GM18508 (cell line): ENCODE results near the gene IRGQ.
"Not testable (repeated sequence)": the region's sequence is repeated elsewhere in the genome, so short reads cannot be mapped to it uniquely, and the experiment has no call there.

Experiments used
- ATAC-seq: cut with Tn5 transposase; IDR thresholded peaks from one replicate; pipeline ENCODE4 v1.9.1; 2021; ENCODE audit warnings: moderate number of reproducible peaks; ENCODE audit not compliant: insufficient read depth, unreplicated experiment

The IRGQ gene

DNA sequence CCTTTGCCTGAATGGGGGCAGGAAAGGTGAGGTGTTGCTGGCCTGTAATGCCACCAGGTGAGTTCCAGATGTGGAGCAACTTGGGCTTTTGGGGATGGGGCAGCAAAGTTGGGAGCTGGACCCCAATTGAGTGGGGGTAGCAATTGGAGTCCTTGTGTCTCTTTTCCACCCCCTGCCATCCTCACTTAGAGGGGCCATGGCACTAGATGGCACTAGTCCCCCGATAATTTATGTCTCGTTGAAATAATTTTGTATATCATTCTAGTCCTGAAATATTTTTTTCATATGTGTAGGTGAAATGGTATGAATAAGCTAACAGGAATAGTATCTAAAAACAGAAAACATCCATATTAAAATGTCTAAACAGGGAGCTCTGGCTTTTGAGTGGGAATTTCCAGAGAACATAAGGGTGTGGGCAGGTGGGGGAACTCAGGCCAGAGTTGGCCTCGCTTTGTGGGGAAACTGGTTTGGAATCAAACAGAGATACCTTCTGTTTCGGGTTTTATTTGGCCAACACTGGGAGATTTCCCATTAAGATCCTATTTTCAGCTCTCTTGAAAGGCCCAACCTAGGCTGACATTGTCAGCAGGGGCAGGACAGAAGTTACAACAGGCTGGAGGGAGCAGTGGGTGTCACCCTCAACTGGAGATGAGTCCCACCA is 3.8 kb upstream of the IRGQ start:
- ATAC-seq, result no peak

DNA sequence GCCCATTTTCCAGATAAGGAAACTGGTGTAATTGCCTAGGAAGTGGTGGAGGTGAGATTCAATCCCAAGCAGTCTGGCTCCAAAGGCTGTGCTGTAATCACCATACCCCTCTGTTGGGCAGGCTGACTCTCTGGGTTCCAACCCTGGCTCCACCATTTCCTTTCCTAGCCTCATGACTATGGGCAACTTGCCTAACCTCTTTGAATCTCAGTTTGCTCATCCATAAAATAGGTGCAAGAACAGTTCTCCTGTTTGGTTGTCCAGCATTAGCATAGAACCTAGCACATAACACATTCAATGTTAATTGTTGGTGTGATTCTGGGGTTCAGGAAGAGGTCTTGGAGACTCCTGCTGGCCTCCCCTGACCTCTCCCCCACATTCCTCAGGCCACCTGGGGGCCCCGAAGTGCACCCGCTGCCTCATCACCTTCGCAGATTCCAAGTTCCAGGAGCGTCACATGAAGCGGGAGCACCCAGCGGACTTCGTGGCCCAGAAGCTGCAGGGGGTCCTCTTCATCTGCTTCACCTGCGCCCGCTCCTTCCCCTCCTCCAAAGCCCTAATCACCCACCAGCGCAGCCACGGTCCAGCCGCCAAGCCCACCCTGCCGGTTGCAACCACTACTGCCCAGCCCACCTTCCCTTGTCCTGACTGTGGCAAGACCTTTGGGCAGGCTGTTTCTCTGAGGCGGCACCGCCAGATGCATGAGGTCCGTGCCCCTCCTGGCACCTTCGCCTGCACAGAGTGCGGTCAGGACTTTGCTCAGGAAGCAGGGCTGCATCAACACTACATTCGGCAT is 2.7 kb upstream of the IRGQ start:
- no peak for ATAC-seq

DNA sequence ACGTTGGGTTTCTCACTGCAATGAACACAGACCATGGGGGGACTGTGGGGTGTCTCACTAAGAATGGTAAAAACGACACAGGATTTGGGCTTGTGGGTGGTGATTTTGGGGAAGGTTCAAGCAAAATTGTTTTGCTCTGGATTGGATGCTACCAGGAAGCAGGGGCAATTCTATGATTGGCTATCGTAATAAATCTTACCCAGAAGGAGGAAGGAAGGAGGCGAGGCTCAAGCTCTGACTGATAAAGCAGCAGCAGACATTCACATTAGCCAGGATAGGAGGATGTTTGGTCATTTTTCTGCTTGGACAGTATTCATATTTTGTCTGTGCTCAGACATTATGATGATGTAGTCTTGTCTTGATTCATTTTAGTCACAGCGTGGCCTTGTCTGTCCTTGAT is 1.9 kb upstream of the IRGQ start:
- ATAC-seq, result no peak

DNA sequence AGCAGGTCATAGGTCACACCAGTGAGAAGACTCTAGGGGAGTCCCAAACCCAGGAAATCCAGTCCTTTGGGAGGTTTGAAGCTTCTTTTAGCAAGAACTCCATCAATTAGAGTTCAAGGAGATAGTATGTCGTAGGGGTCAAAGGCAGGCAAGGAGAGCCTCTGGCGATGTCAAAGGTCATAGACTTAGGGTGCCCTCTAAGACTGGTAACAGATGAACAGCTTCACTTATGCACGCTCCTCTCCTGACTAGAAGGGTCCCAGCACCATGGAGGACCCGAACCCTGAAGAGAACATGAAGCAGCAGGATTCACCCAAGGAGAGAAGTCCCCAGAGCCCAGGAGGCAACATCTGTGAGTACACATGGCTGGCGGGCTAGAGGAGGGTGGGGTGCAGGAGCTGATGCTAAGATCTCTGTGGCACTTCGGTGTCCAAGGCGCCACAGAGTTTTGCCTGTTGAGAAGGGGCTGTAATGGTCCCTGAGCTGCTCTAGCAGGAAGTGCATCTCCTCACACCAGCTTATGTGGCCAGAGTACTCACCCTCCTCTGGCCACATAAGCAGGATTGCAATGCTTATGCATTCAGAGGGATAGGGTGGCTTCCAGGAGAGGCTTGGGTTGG is 1.0 kb upstream of the IRGQ start:
- no peak for ATAC-seq

DNA sequence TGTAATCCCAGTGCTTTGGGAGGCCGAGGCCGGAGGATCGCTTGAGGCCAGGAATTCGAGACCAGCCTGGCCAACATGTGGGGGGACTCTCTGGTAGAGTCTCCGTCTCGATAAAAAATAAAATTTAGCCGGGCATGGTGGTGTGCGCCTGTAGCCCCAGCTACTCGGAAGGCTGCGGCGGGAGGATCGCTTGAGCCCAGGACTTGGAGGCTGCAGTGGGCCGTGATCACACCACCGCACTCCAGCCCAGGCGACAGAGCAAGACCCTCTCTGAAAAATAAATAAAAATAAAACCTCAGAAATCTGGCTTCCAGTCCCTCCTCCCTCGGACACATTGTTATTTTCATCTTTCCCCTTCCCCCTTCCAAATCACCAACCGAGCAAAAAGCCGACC is 332 bp downstream of the IRGQ start:
- ATAC-seq, result no peak

DNA sequence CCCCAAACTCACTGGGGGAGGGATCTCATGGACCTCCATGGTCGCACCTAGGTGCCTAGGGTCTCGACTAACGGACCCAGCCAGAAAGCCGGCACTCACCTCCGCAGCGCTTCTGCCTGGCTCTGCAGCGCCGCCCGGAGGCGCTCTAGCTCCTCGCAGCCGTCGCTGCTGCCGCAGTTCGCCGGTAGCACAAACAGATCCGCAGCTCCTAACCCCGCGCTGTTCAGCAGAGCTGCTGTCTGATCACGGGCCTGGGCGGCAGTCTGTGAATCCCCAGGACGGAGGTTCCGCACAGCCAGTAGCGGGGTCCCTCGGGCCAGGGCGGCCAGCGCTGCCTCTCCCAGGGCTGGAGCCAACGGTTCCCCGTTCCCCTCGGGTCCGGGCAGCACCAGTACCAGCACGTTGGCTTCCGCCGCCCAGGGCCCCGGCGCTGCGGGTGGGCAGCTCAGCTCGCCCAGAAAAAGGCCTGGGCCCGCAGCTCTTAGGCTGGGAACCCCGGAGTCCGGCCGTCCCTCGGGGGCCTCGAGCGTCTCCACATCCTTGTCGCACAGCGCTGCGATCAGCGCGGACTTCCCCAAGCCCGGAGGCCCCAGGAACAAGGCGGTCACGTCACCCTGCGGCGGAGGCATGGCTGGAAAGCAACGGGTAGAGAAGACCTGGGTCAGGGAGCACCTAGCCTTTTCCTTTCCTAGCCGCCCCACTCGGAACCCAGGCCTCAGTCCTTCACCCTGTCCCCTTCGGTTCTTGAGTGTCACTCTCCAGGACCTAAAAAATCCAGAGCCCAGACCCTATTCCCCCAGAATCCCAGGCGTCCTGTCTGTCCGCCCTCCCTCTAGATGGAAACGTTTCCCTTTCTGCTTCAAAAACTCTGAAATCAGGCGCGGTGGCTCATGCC is 977 bp downstream of the IRGQ start:
- ATAC-seq, result no peak

DNA sequence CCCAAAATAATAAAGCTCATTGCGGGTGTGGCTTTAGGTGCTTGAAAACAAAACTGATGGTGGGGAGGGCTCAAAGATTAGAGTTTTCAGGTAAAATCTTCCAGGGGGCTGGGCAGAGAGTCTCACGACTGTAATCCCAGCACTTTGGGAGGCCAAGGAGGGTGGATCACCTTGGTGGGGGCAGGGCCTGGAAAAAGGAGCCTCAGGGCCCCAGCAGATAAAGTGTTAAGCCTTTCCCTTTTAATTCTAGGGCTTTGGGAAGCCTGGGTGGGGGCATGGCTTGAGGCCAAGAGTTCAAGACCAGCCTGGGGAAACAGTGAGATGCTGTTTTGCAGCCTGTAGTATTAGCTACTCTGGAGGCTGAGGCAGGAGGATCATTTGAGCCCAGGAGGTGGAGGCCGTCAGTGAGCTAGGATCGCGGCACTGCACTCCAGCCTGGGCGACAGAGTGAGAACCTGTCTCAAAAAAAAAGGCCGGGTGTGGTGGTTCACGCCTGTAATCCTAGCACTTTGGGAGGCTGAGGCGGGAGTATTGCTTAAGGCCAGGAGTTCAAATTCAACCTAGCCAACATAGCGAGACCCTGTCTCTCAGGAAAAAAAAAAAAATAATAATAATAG is 1.7 kb downstream of the IRGQ start:
- ATAC-seq, result no peak

DNA sequence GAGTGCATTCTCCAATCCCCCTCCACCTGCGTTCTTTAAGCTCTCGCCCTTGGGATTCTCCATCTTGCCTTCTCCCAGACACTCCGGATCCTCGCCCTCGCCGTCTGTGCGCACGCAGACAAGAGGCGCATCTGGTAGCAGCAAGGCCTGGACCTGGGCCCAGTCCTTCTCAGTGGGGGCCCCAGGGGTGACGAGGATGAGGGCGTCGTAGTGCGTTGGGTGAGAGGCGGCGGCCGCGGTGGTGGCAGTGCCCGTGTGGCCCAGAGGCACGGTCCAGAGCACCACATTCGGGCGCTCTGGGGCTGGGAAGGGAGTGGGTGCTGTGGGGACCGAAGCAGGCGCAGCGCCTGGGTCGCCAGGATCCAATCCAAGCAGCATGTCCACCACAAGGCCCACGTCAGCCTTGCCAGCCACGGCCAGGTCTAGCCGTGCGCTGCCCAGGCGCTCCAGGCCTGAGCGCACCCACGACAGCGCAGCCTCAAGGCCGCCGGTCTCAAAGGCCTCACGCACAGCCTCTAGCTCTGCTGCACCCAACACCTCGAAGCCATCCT is 3.1 kb downstream of the IRGQ start:
- no peak for ATAC-seq

DNA sequence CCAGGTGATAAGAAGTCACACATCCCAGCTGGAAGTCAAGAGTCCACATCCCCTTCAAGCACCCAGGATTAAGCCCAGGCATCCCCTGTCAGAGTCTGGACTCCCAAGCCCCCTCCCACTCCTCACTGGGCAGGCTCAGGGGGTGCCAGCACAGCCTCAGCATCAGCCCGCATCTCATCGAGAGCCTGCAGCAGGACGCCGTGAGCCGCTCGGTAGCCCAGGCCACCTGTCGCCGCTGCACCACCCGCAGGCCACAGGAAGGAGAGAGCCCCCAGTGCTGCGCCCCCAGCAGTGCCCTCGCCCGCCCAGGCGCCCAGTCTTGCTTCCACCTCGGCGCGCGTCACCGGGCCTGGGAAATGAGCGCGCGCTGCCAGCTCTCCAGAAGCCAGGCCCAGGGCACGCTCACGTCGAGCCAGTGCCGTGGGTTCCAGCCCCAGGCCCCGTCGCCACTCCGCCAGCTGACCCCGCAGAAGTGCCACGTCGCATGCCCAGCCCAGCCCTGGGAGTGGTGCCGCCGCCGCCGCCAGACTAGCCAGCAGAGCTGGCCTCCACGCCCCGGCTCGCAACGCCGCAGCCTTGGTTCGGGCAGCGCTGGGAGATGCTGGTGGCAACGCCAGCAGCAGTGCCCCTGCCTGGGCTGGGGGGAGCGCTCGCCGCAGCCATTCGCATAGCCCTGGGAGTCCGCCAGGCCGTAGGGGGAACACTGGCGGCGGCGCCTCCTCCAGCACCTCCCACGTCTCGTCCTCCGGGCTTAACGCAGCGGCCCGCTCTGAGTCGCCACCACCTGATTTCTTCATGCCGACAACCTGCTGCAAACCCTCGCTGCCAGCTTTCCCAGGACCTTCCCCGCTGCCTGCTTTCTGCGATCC is 3.8 kb downstream of the IRGQ start:
- ATAC-seq, result no peak

DNA sequence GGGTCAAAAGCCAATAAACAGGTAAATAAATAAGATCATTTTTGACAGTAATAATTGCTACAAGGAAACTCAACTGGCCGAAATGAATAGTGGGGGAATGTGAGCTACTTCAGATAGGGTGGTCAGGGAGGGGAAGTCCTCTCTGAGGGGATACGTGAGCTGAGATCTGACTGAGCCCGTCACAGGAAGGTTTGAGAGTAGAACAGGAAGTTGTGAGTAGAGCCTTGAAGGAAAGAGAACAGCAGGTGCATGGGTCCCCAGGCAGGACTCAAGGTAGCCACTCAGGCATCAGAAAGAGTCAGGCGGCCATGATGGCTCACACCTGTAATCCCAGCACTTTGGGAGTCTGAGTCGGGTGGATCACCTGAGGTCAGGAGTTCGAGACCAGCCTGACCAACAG is 6.3 kb downstream of the IRGQ start:
- ATAC-seq, result no peak

DNA sequence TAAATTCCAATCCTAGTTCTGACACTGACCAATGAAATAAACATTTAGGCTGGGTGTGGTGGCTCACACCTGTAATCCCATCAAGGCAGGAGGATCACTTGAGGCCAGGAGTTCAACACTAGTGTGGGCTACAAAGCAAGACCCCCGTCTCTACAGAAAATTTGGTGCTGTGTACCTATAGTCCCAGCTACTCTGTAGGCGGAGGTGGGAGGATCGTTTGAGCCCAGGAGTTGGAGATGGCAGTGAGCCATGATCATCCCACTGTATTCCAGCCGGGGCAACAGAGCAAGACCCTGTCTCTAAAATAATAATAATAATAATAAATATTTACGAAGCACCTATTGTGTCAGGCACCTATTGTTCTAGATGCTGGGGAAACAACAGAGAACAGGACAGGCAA is 6.7 kb downstream of the IRGQ start:
- no peak for ATAC-seq

DNA sequence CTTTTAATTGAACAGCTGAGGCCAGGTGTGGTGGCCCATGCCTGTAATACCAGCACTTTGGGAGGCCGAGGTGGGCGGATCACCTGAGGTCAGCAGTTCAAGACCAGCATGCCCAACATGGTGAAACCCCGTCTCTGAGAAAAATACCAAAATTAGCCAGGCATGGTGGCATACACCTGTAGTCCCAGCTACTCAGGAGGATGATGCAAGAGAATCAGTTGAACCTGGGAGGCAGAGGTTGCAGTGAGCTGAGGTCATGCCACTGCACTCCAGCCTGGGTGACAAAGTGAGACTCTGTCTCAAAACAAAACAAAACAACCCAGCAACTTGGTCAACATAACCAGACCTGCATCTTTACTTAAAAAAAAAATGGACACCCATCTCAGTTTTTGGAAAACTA is 8.9 kb downstream of the IRGQ start:
- not testable (repeated sequence) for ATAC-seq

DNA sequence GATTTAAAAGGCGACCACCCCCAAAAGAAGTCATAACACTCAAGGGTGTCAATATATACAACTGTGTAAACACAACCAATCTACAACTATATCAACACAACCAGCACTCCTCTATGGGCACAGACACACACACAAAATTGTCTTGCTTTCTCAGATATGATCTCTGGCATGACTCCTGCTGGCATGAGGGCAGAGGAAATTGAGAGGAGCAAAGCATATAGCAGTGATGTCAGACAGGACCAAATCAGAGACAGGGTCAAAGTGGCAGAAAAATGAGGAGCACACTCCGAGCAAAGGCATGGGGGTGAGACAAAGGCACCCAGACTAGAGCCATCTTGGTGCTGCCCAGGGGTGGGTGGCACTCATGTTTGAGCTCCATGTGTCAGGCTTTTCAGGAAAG is 9.6 kb downstream of the IRGQ start:
- ATAC-seq, result no peak

DNA sequence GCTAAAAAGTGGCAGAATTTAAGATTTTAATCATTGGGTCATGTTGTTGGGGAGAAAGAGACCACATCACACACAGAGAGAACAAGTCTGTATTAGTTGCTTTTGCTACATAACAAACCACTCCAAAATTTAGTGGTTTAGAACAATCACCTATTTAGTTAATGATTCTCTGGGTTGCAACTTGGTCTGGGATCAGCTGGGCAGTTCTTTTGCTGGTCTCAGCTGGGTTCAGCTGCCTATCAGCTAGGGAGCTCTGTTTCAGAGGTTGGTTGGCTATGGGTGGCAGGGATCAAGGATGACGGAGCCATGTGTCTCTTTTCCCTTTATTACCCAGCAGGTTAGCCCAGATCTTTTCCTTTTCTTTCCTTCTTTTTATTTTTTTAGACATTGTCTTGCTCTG is 11.4 kb downstream of the IRGQ start:
- ATAC-seq, result no peak

DNA sequence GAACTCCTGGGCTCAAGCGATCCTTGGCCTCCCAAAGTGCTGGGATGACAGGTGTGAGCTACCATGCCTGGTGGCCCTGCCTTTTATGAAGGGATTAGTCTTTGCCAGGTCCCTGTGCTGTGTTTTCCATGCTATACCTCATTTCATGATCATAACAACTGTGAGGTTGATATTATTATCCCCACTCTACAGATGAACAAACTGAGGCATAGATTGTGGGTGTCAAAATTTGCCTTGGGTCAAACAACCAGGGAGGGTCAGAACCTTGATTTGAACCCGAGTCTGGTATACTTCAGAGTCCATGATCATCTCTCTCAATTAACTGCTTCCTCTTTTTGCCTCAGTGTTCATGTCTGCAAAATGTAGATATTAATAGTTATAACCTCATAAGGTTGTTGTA is 13.4 kb downstream of the IRGQ start:
- ATAC-seq, result no peak

DNA sequence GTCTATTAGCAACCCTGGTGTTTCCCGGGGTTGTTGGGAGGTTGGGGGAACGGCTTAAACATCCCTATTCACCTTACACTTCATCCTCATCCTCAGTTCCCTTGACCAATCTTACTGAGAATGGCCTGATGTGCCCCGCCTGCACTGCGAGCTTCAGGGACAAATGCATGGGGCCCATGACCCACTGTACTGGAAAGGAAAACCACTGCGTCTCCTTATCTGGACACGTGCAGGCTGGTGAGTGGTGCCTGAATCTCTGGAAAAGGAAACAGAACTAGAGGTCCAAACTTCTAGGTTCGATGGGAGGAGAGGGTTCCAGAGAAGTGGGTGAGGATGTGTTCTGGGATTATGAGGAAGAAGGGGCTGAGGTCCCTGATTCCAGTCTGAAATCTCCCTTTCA is 14.5 kb downstream of the IRGQ start:
- ATAC-seq, result no peak

DNA sequence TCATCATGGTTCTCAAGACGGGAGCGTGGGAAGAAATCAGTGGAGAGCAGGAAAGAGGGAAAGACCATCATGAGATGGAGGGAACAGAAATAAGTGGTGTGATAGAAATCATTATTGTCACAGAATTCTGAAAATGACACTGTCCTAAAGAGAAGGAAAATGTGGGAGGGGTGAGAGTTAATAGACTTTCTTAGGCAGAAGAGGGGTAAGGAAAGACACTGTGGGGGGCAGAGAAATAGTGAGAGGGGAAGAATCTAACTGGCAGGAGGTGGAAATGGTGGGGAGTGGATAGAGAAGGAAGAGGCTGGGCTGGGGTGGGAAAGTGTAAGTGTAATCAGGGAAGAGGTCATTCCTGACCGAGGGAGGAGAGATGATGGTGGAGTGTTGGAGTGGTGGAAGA is 17.1 kb downstream of the IRGQ start:
- ATAC-seq, result no peak

DNA sequence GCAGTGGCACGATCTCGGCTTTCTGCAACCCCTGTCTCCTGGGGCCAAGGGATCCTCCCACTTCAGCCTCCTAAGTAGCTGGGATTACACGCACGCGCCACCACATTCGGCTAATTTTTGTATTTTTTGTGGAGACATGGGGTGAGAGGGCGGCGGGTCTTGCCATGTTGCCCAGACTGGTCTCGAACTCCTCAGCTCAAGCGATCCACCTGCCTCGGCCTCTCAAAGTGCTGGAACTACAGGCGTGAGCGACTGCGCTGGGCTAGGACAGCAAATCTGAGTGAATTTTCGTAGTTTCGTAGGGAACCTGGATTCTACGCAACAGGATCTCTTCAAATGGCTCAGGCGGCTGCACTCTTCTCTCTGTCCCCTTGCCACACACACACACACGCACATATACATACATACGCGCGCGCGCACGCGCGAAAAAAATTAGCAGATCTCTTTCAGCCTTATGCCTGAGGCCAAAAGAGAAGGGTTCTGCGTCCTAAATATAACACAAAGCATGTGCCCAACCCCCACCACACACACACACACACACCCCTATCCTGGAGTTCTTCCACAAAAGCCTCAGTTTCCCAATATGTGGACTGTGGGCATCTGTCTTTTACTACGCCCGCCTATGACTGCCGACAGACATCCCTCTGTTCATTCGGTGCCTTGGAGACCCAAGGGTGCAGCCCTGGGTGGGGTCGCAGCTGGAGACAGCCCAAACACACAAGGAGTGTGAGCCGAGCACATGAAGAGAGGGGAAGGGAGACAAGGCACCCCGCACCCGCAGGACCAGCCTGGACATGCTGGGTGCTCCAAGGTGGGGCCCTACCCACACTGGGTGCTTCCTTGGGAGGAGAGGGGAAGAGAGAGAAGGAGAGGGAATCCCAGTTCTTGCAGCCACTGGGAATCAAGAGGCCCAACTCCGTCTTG is 19.7 kb downstream of the IRGQ start:
- ATAC-seq, result no peak
